NT2/D1 (cell line): Measurements from ENCODE around the gene CDO1.

Experiments used
- DNase-seq: peaks from one replicate; pipeline ENCODE4 v3.0.0-alpha.2; 2011; ENCODE audit warnings: low read depth, low spot score
- H3K27me3 ChIP-seq: 2 replicates; pipeline ENCODE4 v1.6.0; 2011; ENCODE audit warnings: mild to moderate bottlenecking; ENCODE audit not compliant: insufficient read length, insufficient read depth
- H3K36me3 ChIP-seq: 2 replicates; pipeline ENCODE4 v1.6.1; 2011; ENCODE audit warnings: mild to moderate bottlenecking, low read length, mixed read lengths; ENCODE audit not compliant: insufficient read depth, insufficient read length
- H3K4me1 ChIP-seq: 2 replicates; pipeline ENCODE4 v1.5.1; 2011; ENCODE audit not compliant: insufficient read depth, insufficient read length
- H3K4me3 ChIP-seq: 2 replicates; pipeline ENCODE4 v1.5.1; 2011; ENCODE audit warnings: low read depth; ENCODE audit not compliant: insufficient read length
- H3K9ac ChIP-seq: 2 replicates; pipeline ENCODE4 v1.6.0; 2011; ENCODE audit warnings: low read depth; ENCODE audit not compliant: insufficient read length
- H3K9me3 ChIP-seq: 2 replicates; pipeline ENCODE4 v1.5.1; 2011; ENCODE audit warnings: mild to moderate bottlenecking, low read length; ENCODE audit not compliant: insufficient read depth
- SUZ12 ChIP-seq: IDR thresholded peaks from 2 replicates; pipeline ENCODE4 v1.6.1; 2011; ENCODE audit not compliant: insufficient read length, insufficient read depth; ENCODE audit errors: extremely low read depth
- YY1 ChIP-seq: IDR thresholded peaks from 2 replicates; pipeline ENCODE4 v1.6.1; 2011; ENCODE audit not compliant: insufficient read length, insufficient read depth
- ZNF274 ChIP-seq: IDR thresholded peaks from 2 replicates; pipeline ENCODE4 v1.6.1; 2011; ENCODE audit warnings: mild to moderate bottlenecking, low read depth, low read length

CDO1 gene

DNA sequence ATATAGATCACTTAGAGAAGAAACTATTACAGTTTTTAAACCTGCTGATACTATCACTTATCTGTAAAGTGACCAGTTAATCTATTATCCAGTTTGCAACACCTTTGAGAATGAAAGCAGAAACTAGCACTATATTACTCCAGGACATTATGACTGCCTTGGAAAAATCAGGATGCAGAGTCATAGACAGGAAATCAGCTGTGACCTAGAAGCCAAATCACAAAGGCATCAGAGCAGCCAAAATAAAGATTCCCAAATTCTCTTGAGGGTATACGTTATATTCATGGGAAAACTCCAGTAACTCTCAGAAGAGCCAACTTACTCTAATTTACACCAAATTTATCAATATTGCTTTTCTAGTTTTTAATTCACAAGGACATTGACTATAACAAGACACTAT lies 49.9 kb downstream of the CDO1 start:
- H3K4me1 ChIP-seq = no peaks in the 10 kb centered on the region
- no peak overlapping the region for H3K4me3 ChIP-seq
- peaks cover 7% of the 10 kb centered on the region; the same call in 1 of the 2 replicates for H3K9me3 ChIP-seq
- H3K36me3 ChIP-seq = no peaks in the 10 kb centered on the region
- no peaks in the 10 kb centered on the region for H3K27me3 ChIP-seq
- no peak for TF ChIP-seq ZNF274
- TF ChIP-seq SUZ12 = no peak
- TF ChIP-seq YY1 = no peak
- DNase-seq = no peak
- H3K9ac ChIP-seq = no peak overlapping the region

DNA sequence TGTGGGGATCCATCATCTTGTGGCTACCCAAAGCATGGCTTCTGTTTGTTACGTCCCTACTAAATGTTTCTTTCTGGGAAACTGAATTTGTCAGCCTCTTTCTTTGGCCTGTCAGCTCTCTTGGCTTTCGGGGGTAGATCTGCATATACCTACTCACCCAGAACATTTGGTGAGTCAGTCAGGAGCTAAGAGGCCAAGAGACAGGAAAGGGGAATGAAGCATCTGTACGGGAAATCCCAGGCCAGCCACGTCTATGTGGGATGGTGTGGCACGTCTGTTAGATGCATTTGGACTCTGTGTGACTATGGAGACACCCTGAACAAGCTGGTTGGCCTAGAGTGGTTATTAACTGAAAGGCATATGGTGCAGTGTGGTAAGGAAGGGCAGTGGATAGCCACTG lies 58.1 kb downstream of the CDO1 start:
- no peaks in the 10 kb centered on the region for H3K27me3 ChIP-seq
- no peak for DNase-seq
- no peak overlapping the region for H3K9ac ChIP-seq
- H3K9me3 ChIP-seq = peaks cover 7% of the 10 kb centered on the region; the same call in 1 of the 2 replicates
- H3K36me3 ChIP-seq = no peaks in the 10 kb centered on the region
- TF ChIP-seq YY1 (no peak), ZNF274 (no peak), SUZ12 (no peak)
- no peak overlapping the region for H3K4me3 ChIP-seq
- H3K4me1 ChIP-seq = no peaks in the 10 kb centered on the region

DNA sequence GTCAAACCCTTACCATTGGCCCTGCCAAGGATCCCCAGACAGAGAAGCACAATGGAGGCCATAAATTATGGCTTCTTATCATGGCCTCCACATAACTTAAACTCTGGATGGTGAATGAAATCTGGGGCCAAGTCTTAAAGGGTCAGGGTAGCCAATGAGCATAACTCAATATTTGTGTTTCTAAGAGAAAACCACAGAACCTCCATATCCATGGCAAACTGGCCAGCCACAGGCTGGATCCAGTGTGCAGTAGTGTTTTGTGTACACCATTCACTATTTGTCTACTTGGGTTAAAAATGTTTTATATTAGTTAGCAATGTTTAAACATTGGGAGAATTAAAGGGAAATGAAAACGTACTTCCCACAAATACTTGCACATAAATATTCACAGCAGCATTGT lies 60.8 kb downstream of the CDO1 start:
- TF ChIP-seq ZNF274 (no peak), YY1 (no peak), SUZ12 (no peak)
- Histone ChIP-seq H3K9me3 (no peaks in the 10 kb centered on the region), H3K27me3 (no peaks in the 10 kb centered on the region), H3K4me1 (no peaks in the 10 kb centered on the region), H3K36me3 (no peaks in the 10 kb centered on the region), H3K4me3 (no peak overlapping the region), H3K9ac (no peak overlapping the region)
- no peak for DNase-seq
